Panc1 (cell line): Measurements from ENCODE around the gene ARL5C.

ENCODE experiments used
- CTCF ChIP-seq: fragments of 450-650 bp; IDR thresholded peaks from 2 replicates; pipeline ENCODE4 v1.5.1; 2017; ENCODE audit warnings: mild to moderate bottlenecking
- REST ChIP-seq, 2 experiments: IDR thresholded peaks; 2 replicates each; pipeline ENCODE4 v1.6.1; 2011 to 2012; ENCODE audit warnings: low read depth in 2 of 2, control low read depth in 1 of 2, low read length in 1 of 2, mild to moderate bottlenecking in 1 of 2, moderate library complexity in 1 of 2; ENCODE audit not compliant: insufficient read depth in 1 of 2

DNA sequence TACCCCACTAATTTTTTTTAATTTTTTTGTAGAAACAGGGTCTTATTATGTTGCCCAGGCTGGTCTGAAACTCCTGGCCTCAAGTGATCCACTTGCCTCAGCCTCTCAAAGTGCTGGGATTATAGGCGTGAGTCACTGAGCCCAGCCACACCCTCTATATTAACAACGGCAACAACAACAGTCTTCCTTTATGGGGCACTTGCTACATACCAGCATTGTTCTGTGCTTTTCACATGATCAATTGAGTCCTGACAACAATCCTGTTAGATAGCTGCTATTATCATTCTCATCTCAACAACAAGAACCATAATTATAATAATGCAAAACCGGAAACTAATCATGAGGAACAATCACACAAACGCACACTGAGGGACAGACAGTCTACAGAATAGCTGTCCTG is 12.6 kb upstream of the ARL5C start:
- no peak for TF ChIP-seq CTCF
- TF ChIP-seq REST (IDR thresholded peaks at IDR 0.05; ENCODE audit: insufficient read depth in 1 of 2, low read depth in 2 of 2, low read length in 1 of 2): no peak
